ENCODE results near the gene ADAMTS2.

The ADAMTS2 gene

GRCh38 chr5:179148703-179149170 lies 196.5 kb downstream of the ADAMTS2 start:
- H3K27ac Mint-ChIP-seq, result no peak overlapping the region
- peaks cover 2% of the 10 kb centered on the region for H3K36me3 Mint-ChIP-seq (ENCODE audit: low read depth)
- peaks cover 7% of the 10 kb centered on the region for H3K4me1 Mint-ChIP-seq (ENCODE audit: low read depth)
- H3K9me3 Mint-ChIP-seq, result peaks cover 15% of the 10 kb centered on the region
- no peaks in the 10 kb centered on the region for H3K27me3 Mint-ChIP-seq (ENCODE audit: low read depth)
- H3K4me3 Mint-ChIP-seq, result no peak overlapping the region

GRCh38 chr5:179147991-179148702 lies 197.1 kb downstream of the ADAMTS2 start:
- H3K4me3 Mint-ChIP-seq, result no peak overlapping the region
- peaks cover 2% of the 10 kb centered on the region for H3K36me3 Mint-ChIP-seq (ENCODE audit: low read depth)
- H3K27me3 Mint-ChIP-seq (ENCODE audit: low read depth), result no peaks in the 10 kb centered on the region
- no peak overlapping the region for H3K27ac Mint-ChIP-seq
- H3K4me1 Mint-ChIP-seq (ENCODE audit: low read depth), result peaks cover 7% of the 10 kb centered on the region
- H3K9me3 Mint-ChIP-seq, result peaks cover 15% of the 10 kb centered on the region

DNA sequence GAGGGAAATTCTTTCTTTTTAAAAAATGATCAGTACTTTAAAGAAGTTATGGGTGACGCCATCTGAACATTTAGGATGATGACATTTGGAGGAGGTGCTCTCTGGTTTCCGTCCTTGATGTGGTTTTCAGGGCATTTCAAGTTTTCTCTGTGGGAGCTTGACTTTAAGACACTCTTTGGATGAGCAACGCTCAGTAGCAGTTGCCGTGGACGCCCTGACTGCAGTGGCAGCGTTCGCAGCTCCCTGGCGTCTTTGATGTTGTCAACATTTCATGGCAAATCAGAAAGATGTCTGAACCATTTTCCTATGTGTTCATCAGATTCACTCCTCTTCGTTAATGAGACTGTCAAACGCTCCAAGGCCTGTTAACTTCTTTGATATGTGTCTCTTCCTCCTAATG lies 199.0 kb downstream of the ADAMTS2 start:
- H3K27ac Mint-ChIP-seq, result no peak overlapping the region
- no peak overlapping the region for H3K4me3 Mint-ChIP-seq
- no peaks in the 10 kb centered on the region for H3K27me3 Mint-ChIP-seq (ENCODE audit: low read depth)
- peaks cover 2% of the 10 kb centered on the region for H3K36me3 Mint-ChIP-seq (ENCODE audit: low read depth)
- peaks cover 12% of the 10 kb centered on the region for H3K4me1 Mint-ChIP-seq (ENCODE audit: low read depth)
- H3K9me3 Mint-ChIP-seq, result peaks cover 22% of the 10 kb centered on the region

GRCh38 chr5:179143446-179143845 lies 201.8 kb downstream of the ADAMTS2 start:
- H3K4me1 Mint-ChIP-seq (ENCODE audit: low read depth), result peaks cover 12% of the 10 kb centered on the region
- H3K27me3 Mint-ChIP-seq (ENCODE audit: low read depth), result no peaks in the 10 kb centered on the region
- no peak overlapping the region for H3K27ac Mint-ChIP-seq
- H3K9me3 Mint-ChIP-seq, result peaks cover 26% of the 10 kb centered on the region
- no peak overlapping the region for H3K4me3 Mint-ChIP-seq
- H3K36me3 Mint-ChIP-seq (ENCODE audit: low read depth), result peaks cover 2% of the 10 kb centered on the region

DNA sequence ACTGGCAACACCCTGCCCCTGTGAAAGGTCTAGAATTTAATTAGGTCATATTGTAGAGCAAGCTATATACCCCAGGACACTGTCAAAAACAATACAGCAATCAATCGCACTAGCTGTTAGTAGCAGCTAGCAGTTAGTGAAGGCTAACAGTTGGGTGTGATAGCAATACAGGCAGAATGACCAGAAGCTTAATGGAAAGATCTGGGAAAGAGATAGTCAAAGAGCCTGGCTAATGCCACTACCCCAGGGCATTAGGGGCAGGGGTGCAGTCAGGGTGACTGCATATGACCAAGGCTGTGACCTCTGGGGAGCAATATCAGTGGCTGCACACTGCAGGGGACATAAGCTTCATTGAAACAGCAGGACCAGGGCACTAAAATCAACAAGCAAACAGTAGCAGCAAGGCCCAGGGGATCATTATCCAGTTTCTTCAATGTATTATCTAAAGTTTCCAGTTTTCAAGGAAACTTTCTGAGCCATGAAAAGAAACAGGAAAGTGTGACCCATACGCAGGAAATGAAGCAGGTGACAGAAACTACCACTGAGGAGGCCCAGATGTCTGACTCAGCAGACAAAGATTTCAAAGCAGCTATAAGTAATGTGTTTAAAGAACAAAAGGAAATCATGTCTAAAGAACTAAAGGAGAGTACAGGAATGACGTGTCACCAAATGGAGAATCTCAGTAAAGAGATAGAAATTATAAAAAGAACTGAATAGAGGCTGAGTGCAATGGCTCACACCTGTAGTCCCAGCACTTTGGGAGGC lies 202.6 kb downstream of the ADAMTS2 start:
- Mint-ChIP-seq H3K36me3 (ENCODE audit: low read depth) (peaks cover 2% of the 10 kb centered on the region), H3K4me3 (no peak overlapping the region), H3K27ac (peak overlapping the region; percentile 33), H3K27me3 (ENCODE audit: low read depth) (no peaks in the 10 kb centered on the region), H3K9me3 (peaks cover 25% of the 10 kb centered on the region), H3K4me1 (ENCODE audit: low read depth) (peaks cover 12% of the 10 kb centered on the region)

GRCh38 chr5:179141867-179142266 lies 203.4 kb downstream of the ADAMTS2 start:
- Mint-ChIP-seq H3K27ac (no peak overlapping the region), H3K36me3 (ENCODE audit: low read depth) (peaks cover 2% of the 10 kb centered on the region), H3K27me3 (ENCODE audit: low read depth) (no peaks in the 10 kb centered on the region), H3K9me3 (peaks cover 21% of the 10 kb centered on the region), H3K4me3 (no peak overlapping the region), H3K4me1 (ENCODE audit: low read depth) (peaks cover 12% of the 10 kb centered on the region)

DNA sequence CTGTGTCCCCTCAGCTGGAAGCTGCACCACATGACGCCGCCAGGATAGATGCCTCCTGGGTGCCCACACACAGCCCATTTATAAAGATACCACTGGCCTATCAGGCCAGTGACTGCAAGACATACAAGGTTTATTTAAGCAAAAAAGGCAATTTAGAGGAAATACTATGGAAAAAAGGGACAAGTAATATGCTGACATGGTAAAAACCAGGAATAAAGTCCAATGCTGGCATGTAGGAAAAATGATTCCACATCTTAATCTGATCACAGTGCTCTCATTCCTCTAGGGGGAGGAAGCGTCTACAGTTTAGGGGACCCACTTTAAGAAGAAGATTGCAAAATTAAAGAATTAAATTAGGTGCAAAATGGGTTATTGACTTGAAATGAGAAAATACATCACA lies 205.0 kb downstream of the ADAMTS2 start:
- Mint-ChIP-seq H3K9me3 (peaks cover 18% of the 10 kb centered on the region), H3K36me3 (ENCODE audit: low read depth) (peaks cover under 1% of the 10 kb centered on the region), H3K4me1 (ENCODE audit: low read depth) (peaks cover 5% of the 10 kb centered on the region), H3K27me3 (ENCODE audit: low read depth) (no peaks in the 10 kb centered on the region), H3K4me3 (no peak overlapping the region), H3K27ac (peak overlapping the region; percentile 29)

DNA sequence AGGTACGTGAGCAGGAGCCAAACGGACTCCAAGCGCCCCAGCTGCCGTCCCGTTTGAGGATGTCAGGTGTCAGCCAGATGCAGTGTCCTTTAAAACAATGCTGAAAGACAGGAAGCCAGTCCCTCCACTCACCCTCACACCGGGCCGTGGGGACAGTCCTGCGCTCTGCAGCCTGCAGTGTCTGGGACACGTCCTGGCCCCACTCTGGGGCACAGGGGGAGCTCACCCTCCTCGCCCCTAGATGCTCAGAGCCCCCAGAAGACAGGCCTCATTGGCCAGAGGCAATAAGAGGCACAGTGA lies 205.4 kb downstream of the ADAMTS2 start:
- H3K27ac Mint-ChIP-seq, result no peak overlapping the region
- no peak overlapping the region for H3K4me3 Mint-ChIP-seq
- no peaks in the 10 kb centered on the region for H3K36me3 Mint-ChIP-seq (ENCODE audit: low read depth)
- H3K27me3 Mint-ChIP-seq (ENCODE audit: low read depth), result no peaks in the 10 kb centered on the region
- H3K9me3 Mint-ChIP-seq, result peaks cover 20% of the 10 kb centered on the region
- H3K4me1 Mint-ChIP-seq (ENCODE audit: low read depth), result peaks cover 5% of the 10 kb centered on the region

DNA sequence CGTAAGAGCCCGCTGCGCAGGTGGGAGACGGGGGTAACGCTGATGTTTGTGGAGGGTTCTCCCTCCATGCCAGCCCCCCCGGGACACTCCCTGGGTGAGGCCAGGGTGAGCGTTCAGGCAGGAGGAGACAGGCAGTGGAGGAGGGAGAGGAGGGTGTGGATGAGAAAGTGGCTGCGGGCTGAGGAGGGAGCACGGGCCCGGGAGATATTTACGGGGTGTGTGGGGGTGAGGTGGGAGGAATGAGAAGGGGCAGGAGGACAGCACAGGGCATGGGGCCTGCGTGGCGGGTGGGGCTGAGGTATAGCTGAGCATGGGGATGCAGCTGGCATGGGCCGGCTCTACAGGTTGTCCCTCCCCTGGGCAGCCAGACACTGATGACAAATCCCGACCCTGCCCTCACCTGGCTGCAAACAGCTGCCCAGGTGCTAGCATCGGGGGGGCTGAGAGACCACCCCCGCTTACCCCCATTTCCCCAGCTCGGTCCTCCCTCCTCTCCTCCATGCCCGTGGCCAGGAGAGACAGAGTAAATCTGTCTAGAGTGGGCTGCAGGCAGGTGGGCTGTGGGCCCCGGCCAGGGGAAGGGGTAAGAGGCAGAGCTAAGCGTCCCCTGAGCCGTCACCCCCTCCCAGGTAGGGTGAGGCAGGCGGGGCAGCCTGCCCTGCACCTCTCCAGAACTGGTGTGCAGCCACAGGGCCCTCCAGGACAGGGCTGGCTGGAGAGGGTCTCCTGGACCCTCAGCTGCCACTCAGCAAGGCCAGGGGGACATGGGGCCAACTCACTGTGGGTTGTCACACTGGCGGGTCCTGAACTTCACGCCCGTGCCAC lies 205.9 kb downstream of the ADAMTS2 start:
- Mint-ChIP-seq H3K4me3 (no peak overlapping the region), H3K36me3 (ENCODE audit: low read depth) (no peaks in the 10 kb centered on the region), H3K27ac (no peak overlapping the region), H3K9me3 (peaks cover 18% of the 10 kb centered on the region), H3K4me1 (ENCODE audit: low read depth) (peaks cover 5% of the 10 kb centered on the region), H3K27me3 (ENCODE audit: low read depth) (no peaks in the 10 kb centered on the region)

DNA sequence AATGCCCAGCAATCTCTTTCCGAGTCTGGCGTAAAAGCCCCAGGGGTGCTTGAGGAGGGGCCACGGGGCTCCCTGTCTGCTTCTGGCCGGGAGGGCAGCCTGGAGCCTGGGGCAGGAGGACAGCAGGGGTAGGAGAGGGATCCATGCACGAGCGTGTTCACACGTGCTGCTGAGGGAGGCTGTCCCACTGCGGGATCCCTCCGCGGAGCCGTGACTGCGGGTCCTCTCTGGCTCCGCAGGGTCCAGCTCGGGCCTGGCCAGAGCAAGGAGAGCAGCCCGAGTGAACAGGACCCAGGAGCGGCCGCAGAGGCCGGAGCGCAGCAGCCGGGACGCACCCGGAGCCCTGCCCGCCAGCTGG lies 206.7 kb downstream of the ADAMTS2 start:
- Mint-ChIP-seq H3K9me3 (peaks cover 21% of the 10 kb centered on the region), H3K27me3 (ENCODE audit: low read depth) (no peaks in the 10 kb centered on the region), H3K27ac (no peak overlapping the region), H3K36me3 (ENCODE audit: low read depth) (no peaks in the 10 kb centered on the region), H3K4me3 (no peak overlapping the region), H3K4me1 (ENCODE audit: low read depth) (peaks cover 5% of the 10 kb centered on the region)

DNA sequence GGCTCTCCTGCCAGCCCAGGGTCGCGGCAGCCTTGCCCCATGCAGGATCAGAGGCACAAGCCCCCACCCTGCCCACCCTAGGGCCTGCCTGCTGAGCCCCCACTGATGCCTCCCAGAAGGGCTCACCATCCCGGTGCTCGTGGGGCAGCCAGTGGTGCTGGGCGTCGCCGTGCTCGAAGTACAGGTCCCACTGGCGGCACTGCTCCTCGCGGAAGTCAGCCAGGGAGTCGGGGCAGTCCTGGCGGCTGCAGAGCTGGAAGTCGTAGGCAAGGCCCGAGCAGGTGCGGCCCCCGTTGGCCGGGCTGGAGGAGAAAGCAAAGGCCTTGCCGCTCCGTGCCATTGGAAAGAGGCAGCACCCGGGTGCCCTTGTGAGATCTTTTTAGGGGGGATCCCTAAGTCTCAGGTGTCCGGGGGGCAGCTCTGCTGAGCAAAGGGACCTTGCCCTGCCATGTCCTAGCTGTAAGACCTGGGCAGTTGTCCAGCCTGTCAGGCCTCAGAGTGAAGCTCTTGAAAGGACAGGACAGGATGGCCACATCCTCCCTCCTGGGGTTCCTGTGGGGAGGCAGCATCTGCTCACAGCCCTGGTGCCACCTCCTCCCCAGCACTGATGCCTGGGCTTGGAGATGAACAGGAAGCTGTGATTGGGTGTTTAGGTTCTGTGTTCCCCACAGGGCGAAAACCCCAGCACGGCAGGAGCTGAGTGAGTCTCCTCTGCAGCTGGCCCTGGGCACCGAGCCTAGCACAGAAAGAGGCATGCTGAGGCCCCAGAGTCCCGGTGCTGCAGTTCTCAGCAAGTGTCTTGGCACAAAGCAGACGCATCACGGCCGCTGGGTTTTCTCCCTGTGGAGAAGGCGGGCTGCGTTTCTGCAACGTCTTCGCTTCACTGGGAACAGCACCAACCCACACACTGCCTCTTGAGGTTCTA lies 207.4 kb downstream of the ADAMTS2 start:
- peaks cover 19% of the 10 kb centered on the region for H3K9me3 Mint-ChIP-seq
- H3K27ac Mint-ChIP-seq, result no peak overlapping the region
- H3K27me3 Mint-ChIP-seq (ENCODE audit: low read depth), result no peaks in the 10 kb centered on the region
- no peak overlapping the region for H3K4me3 Mint-ChIP-seq
- peaks cover 5% of the 10 kb centered on the region for H3K4me1 Mint-ChIP-seq (ENCODE audit: low read depth)
- H3K36me3 Mint-ChIP-seq (ENCODE audit: low read depth), result no peaks in the 10 kb centered on the region

DNA sequence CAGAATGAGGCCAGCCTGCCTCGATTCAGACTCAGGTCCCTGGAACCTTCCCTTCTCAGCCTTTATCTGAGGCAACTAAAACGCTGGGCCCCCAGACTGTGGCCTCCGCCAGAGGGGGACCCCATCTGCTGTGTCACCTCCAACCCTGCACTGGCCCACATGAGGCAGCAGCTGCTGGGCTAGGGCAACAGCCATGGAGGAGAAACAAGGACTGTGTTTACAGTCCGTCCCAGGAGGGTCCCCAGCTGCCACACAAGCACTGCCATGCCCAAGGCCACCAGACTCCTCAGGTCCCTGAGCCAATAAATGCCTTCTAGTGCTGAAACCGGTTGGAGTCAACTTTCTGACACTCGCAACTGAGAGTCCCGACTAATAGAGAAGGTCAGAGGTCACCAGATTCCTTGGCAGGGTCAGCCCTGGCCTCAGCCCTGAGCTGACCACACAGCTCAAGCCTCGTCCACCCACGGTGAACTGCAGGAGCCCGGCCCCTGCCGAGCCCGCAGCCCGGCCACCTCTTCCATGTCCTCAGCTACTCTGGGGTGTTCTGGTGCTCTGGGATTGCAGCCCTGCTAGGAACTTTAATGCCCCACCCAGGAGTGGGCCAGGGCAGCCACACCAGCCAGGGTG lies 208.1 kb downstream of the ADAMTS2 start:
- Mint-ChIP-seq H3K36me3 (ENCODE audit: low read depth) (no peaks in the 10 kb centered on the region), H3K9me3 (peaks cover 13% of the 10 kb centered on the region), H3K27ac (no peak overlapping the region), H3K27me3 (ENCODE audit: low read depth) (no peaks in the 10 kb centered on the region), H3K4me1 (ENCODE audit: low read depth) (no peaks in the 10 kb centered on the region), H3K4me3 (no peak overlapping the region)

DNA sequence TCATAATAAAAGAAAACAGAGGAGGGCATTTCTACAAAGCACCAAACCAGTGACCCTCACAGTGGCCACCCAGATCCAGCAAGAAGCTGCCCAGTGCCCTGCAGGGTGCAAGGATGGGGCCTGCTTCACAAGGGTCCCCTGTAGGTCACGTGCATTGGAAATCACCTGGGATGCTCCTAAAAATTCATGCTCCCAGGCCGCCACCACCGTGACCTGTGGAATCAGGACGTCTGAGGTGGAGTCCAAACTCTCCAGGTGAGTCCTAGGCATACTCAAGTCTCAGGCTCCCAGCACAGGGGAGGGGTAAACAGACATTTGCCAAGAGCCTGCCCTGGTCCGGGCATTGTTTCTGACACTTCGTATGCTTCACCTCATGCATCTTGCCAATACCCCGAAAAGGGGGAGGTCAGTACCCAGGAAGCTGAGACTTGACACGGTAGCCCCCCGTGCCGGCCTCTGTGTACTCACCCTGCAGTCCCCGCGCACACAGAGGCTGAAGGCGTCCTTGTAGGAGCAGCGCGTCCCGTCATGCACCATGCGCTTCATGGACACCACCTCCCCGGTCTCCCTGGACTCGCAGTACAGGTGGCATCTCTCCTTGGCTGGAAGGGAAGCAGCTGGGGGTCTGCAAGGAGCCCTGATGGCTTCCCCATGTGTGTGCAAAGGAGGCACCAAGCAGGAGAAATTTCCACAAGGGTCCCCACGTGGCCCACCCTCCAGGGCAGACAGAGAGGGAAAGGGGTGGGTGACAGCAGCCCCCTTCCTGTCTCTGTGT lies 209.6 kb downstream of the ADAMTS2 start:
- Mint-ChIP-seq H3K36me3 (ENCODE audit: low read depth) (no peaks in the 10 kb centered on the region), H3K4me3 (no peak overlapping the region), H3K27me3 (ENCODE audit: low read depth) (no peaks in the 10 kb centered on the region), H3K9me3 (peaks cover 13% of the 10 kb centered on the region), H3K4me1 (ENCODE audit: low read depth) (no peaks in the 10 kb centered on the region), H3K27ac (no peak overlapping the region)
